Measurements from ENCODE around the gene CFAP97D1. TPM values are rescaled to one million over a fixed set of nuclear protein-coding genes. Genes with fewer than 3 reads are reported as not detected.

Gene CFAP97D1
- total and polyA plus RNA-seq, 10 of the 15 experiments (the other 5 are each of a cell fraction or from before 2014, with no cell fraction given) = 0.13 TPM; not detected in 9

- in situ Hi-C loops (cut with MboI) (no loop called here), intact Hi-C loops (cut with micrococcal nuclease; ENCODE audit: unreplicated experiment) (no loop called here)
- no peaks in the 10 kb centered on the region for H3K36me3 ChIP-seq (ENCODE audit: control insufficient read depth in 2 of 2, insufficient read depth in 2 of 2, low read length in 1 of 2)
- no peak overlapping the region for H3K9ac ChIP-seq (ENCODE audit: control insufficient read depth, insufficient read depth, low read length)
- POLR2A ChIA-PET = interaction anchor here (0.6 kb wide), 1 partner anchor 16 kb away, joined by 4 read pairs; no protein-coding TSS in a partner anchor
- FAIRE-seq (no peak), DNase-seq (ENCODE audit: low read depth, low spot score) (no peak), ATAC-seq (no peak)
- SMC1A ChIA-PET (ENCODE audit: uncharacterized antibody, unreplicated experiment) = no interaction called here
- peaks cover 3 to 5% of the 10 kb centered on the region in 2 experiments for H3K27me3 ChIP-seq (replicated peaks in 1 of 2; ENCODE audit: control insufficient read depth in 2 of 2, insufficient read depth in 2 of 2, low read length in 1 of 2)
- RAD21 ChIA-PET (ENCODE audit: unreplicated experiment) = no interaction called here
- no peak overlapping the region for H3K27ac ChIP-seq (ENCODE audit: control insufficient read depth, insufficient read depth)
- no peak for TF ChIP-seq EED (IDR thresholded peaks at IDR 0.05; ENCODE audit: low read depth)
- TF ChIP-seq SP1 (IDR thresholded peaks at IDR 0.05; ENCODE audit: low read depth, low read length) = no peak
- TF ChIP-seq IKZF1 (conservative IDR thresholded peaks at IDR 0.05) = no peak
- no peak for TF ChIP-seq NRF1 (conservative IDR thresholded peaks at IDR 0.05; ENCODE audit: low read depth, low read length)
- TF ChIP-seq SRF (IDR thresholded peaks at IDR 0.05; ENCODE audit: low read depth in 2 of 2, low read length in 2 of 2) = no peak
- TF ChIP-seq CBX3 (IDR thresholded peaks at IDR 0.05; ENCODE audit: borderline replicate concordance, low read depth) = no peak
- no peak for TF ChIP-seq MLLT1 (IDR thresholded peaks at IDR 0.05)
- TF ChIP-seq KDM1A (IDR thresholded peaks at IDR 0.05; ENCODE audit: borderline replicate concordance) = no peak
- no peak for TF ChIP-seq NR2C2 (IDR thresholded peaks at IDR 0.05; ENCODE audit: borderline replicate concordance, control insufficient read depth, insufficient read length, low read depth)
- no peaks in the 10 kb centered on the region for H3K79me2 ChIP-seq (ENCODE audit: control insufficient read depth, insufficient read depth, low read length)
- H3K4me1 ChIP-seq (ENCODE audit: control insufficient read depth, insufficient read depth, low read length) = no peaks in the 10 kb centered on the region
- WGBS (ENCODE audit: insufficient coverage, insufficient replicate concordance, low lambda C conversion rate, missing lambda C conversion rate) = 2% methylated on average over 6 of the region's 6 CpGs
- BruUV-seq (replicated peaks) = no TSS peak
- H4K20me1 ChIP-seq (ENCODE audit: control insufficient read depth, insufficient read depth) = no peaks in the 10 kb centered on the region
- H2AFZ ChIP-seq (ENCODE audit: control insufficient read depth, low read depth, low read length) = no peak overlapping the region
- no peaks in the 10 kb centered on the region; the same call in 2 of the 3 replicates for H3K9me3 ChIP-seq (replicated peaks; ENCODE audit: control insufficient read depth, insufficient read depth, low read length)
- no peak overlapping the region for H3K4me2 ChIP-seq (ENCODE audit: control insufficient read depth, insufficient read depth)
- CTCF ChIA-PET = interaction anchor here (1.2 to 2.3 kb wide), 4 partner anchors 14 to 52 kb away, joined by 3 to 10 read pairs (median 4); partner anchors contain the start of gene SOST
- no peak overlapping the region for H3K4me3 ChIP-seq
Observed at GRCh38 chr17:43745541-43745940, 34.7 kb upstream of the CFAP97D1 start.

Measured in GM12878 (cell line).